Ovary (tissue), 9 donors: ENCODE results near the gene BID. TPM values are rescaled to one million over a fixed set of nuclear protein-coding genes. Genes with fewer than 3 reads are reported as not detected.

ENCODE experiments used
- DNase-seq, 5 donors: peaks; one replicate each; pipeline ENCODE4 v3.0.0-alpha.2; 2019 to 2020
- H3K27ac ChIP-seq, 2 donors: fragments of 200-600 bp; one replicate each; pipeline versions ENCODE4 v1.5.1 to v1.8.0; 2019 to 2022
- H3K27me3 ChIP-seq: fragments of 200-600 bp; one replicate; pipeline ENCODE4 v1.8.0; 2022
- H3K36me3 ChIP-seq: fragments of 200-600 bp; sonication (generic); one replicate; pipeline ENCODE4 v1.5.1; 2019
- H3K4me1 ChIP-seq: one replicate; pipeline ENCODE4 v1.8.1; 2013; ENCODE audit warnings: mild to moderate bottlenecking, moderate library complexity; ENCODE audit not compliant: insufficient read depth
- H3K4me3 ChIP-seq: fragments of 200-600 bp; sonication (generic); one replicate; pipeline ENCODE4 v1.5.1; 2017
- H3K9me3 ChIP-seq, 2 donors: fragments of 200-600 bp in 1 of 2; sonication (generic) in 1 of 2; one replicate each; pipeline versions ENCODE4 v1.5.1 to v1.8.1; 2013 to 2019; ENCODE audit warnings: mild to moderate bottlenecking in 1 of 2, moderate library complexity in 1 of 2
- CTCF ChIP-seq, 3 donors: fragments of 450-650 bp in 2 of 3; fragments of 200-600 bp in 1 of 3; IDR thresholded peaks; one replicate each; pipeline versions ENCODE4 v1.5.1 to v1.8.0; 2016 to 2022; ENCODE audit warnings: antibody characterized with exemption in 3 of 3, mild to moderate bottlenecking in 1 of 3
- EP300 ChIP-seq: sonication (generic); formaldehyde crosslinking; IDR thresholded peaks from one replicate; pipeline ENCODE4 v1.6.1; 2017; ENCODE audit warnings: antibody characterized with exemption
- POLR2A ChIP-seq: fragments of 450-650 bp; IDR thresholded peaks from one replicate; pipeline ENCODE4 v1.6.1; 2017; ENCODE audit warnings: antibody characterized with exemption, mild to moderate bottlenecking, moderate library complexity
- WGBS, 3 donors: extraction: QIAGEN DNeasy Blood & Tissue Kit in 1 of 3; methylation state at CpG; one replicate each; pipeline versions ENCODE4 v1.1.5 to v1.1.7; 2013 to 2017; 5-methylcytosine and 5-hydroxymethylcytosine counted together
- intact Hi-C, 4 donors: fragments of 100-400 bp; cut with DNase I; formaldehyde crosslinking; loops; one replicate each; pipeline versions ENCODE4 v1.11.0 to v1.15.1; 2022 to 2023
- polyA plus RNA-seq, 2 donors: library from polyadenylated mRNA; stranded (reverse); fragments of 200-250 nt in 1 of 2; fragments of 350-450 nt in 1 of 2; fragmentation: Illumina TruSeq in 1 of 2; extraction: RNeasy Lipid Tissue Mini Kit (QIAGEN cat#74804) in 1 of 2; gene quantifications; one replicate each; pipeline ENCODE4 v1.2.3, GENCODE V29; 2013 to 2014
- total RNA-seq, 7 donors: library from RNA; depleted of rRNA in 2 of 7; stranded (reverse); fragments of >200 nt in 2 of 7; fragmentation: NEBNext Ultra II Directional in 3 of 7; extraction: Animal tissue kit (Norgen Biotek cat#: 25700) in 3 of 7; gene quantifications; one replicate each; pipeline versions ENCODE4 v1.1.0 to v1.2.4, GENCODE V29; 2016 to 2023
- donor health status: DM: no; HTN: no; CAD: no; lungs with moderate emphysema.
- donor health status: DM: no; HTN: no; CAD: no.
- donor health status: Bipolar disorder and iron deficiency.
- donor health status: DM: yes; HTN: yes; CAD: no.
- donor health status: DM: no; HTN: no; CAD: no.
- donor health status: DM: yes; HTN: yes; CAD: no.

The BID gene
- total and polyA plus RNA-seq, 9 donors, result 3.2 to 13.8 (median 6.1) TPM

- no peaks in the 10 kb centered on the region for H3K4me1 ChIP-seq
- intact Hi-C loops, result no loop called here
- TF ChIP-seq CTCF (IDR thresholded peaks at IDR 0.05) (no peak), POLR2A (no peak), EP300 (no peak)
- H3K36me3 ChIP-seq, result no peaks in the 10 kb centered on the region
- WGBS, 3 donors, result 88 to 94% (median 93%) methylated on average over 5 of the region's 5 CpGs
- no peaks in the 10 kb centered on the region for H3K27me3 ChIP-seq
- H3K27ac ChIP-seq, result no peak overlapping the region
- no peak overlapping the region for H3K4me3 ChIP-seq
- DNase-seq, result no peak
- no peaks in the 10 kb centered on the region for H3K9me3 ChIP-seq
Measured at GRCh38 chr22:17796695-17797094, 22.4 kb upstream of the BID start.

DNA sequence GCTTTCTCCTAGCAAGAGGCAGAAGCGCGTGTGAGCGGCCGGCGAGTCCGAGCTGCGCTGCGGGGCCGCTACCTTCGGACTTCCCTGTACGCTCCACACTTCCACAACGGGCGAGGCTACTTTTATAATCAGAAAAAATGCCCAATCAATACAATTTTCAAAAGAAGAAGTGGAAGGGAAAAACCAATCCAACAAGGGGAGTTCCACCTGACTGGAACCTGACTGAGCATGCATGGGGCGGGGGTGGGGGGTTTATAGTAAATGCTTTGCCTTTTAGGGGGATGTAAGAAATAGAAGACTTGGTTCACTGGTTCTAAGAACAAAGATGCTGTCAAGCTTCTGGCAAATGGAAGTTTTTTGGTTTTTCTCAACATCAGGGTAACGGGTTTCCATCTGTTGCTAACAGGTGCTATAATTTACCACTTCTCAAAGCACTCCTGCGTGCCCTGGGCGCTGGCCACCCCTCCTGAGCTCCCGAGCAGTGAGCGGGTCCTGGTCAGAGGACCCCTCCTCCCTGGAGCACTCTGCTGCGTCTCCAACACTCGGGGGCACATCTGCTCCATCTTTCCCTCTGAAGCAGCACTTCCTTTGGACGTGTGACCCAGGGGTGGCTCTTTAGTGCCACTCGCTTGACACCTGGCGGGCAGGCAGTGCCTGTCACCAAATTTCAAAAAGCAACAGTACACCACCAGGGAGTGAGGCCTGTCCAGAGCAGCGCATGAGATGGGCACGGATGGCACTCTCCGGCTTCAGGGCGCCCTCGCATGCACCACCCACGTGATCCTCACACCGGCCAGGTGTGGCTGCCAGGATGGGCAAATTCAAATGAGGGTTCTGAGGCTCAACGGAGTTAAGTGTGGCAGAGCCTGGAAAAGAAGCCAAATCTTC is 21.6 kb upstream of the BID start:
- 92 to 93% (median 93%) methylated on average over 32 of the region's 32 CpGs for WGBS, 3 donors
- intact Hi-C loops, result no loop called here
- Histone ChIP-seq H3K27ac (no peak overlapping the region), H3K4me3 (no peak overlapping the region), H3K9me3 (no peaks in the 10 kb centered on the region), H3K36me3 (no peaks in the 10 kb centered on the region), H3K4me1 (no peaks in the 10 kb centered on the region), H3K27me3 (no peaks in the 10 kb centered on the region)
- TF ChIP-seq EP300, result no peak
- TF ChIP-seq POLR2A, result no peak
- TF ChIP-seq CTCF (IDR thresholded peaks at IDR 0.05), result no peak
- DNase-seq, result no peak

DNA sequence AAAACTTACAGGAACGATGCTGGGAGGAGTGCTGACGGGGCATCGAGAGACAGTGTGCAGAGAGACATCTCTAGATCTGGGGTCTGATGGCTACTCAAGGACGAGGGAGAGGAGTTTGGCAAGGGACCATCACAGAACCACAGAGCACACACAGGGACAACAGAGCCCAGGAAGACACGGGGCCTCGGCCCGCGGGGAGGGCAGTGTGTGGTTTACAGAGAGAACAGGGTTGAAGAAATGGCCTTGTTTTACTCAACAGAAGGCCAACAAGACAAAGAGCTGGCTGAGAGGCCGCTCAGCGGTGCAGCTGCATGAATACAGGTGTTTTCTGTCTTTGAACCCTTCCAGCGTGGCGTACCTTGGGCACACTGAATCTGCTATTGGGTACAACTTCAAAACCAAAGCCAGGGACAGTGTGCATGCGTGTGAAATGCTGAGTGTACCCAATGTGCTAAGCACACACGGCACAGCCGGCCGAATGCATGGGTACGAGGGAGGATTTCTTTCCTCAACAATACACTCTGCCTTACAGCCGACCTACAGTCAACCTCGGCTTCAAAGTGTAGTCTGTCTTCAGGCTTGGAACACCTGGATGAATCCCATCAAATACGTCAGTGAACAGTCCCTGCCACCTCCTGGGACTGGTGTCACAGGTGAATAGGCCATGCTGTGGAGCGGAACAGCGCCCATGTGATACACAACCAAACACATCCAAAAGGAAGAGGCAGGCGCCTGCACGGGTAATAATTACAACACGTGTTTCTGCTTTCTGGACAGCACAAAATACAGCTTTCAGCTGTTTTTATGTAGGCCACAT is 20.7 kb upstream of the BID start:
- Histone ChIP-seq H3K36me3 (no peaks in the 10 kb centered on the region), H3K27me3 (no peaks in the 10 kb centered on the region), H3K4me1 (no peaks in the 10 kb centered on the region), H3K4me3 (no peak overlapping the region), H3K27ac (no peak overlapping the region), H3K9me3 (no peaks in the 10 kb centered on the region)
- TF ChIP-seq CTCF (IDR thresholded peaks at IDR 0.05) (no peak), EP300 (no peak), POLR2A (no peak)
- DNase-seq, result no peak
- intact Hi-C loops, result no loop called here
- WGBS, 3 donors, result 87 to 88% (median 88%) methylated on average over 25 of the region's 25 CpGs

GRCh38 chr22:17792854-17793434 is 18.7 kb upstream of the BID start:
- no peak for DNase-seq
- Histone ChIP-seq H3K27ac (no peak overlapping the region), H3K4me3 (no peak overlapping the region), H3K4me1 (no peaks in the 10 kb centered on the region), H3K36me3 (no peaks in the 10 kb centered on the region), H3K9me3 (no peaks in the 10 kb centered on the region), H3K27me3 (no peaks in the 10 kb centered on the region)
- WGBS, 3 donors, result 85 to 88% (median 87%) methylated on average over 29 of the region's 29 CpGs
- TF ChIP-seq CTCF (IDR thresholded peaks at IDR 0.05), result no peak
- no peak for TF ChIP-seq EP300
- TF ChIP-seq POLR2A, result no peak
- intact Hi-C loops, result no loop called here
